Panc1 (cell line): ENCODE results near the gene HNRNPA3. TPM values are rescaled to one million over a fixed set of nuclear protein-coding genes. Genes with fewer than 3 reads are reported as not detected.
A peak's percentile ranks its signal among the peaks of the same experiment; 100 is the strongest.

Experiments used
- ATAC-seq: fragments of 200-7000 bp; cut with Tn5 transposase; 2 replicates; pipeline ENCODE4 v1.9.1; 2020; ENCODE audit warnings: mild to moderate bottlenecking, moderate library complexity
- BruUV-seq: library from RNA; stranded (reverse); fragments of 400-500 nt; replicated peaks from 2 replicates; lab custom pipeline; 2021; lab: Mats Ljungman, UMichigan
- CTCF ChIA-PET: fragments of 300-600 bp; sonication (Branson Sonifier 250); formaldehyde crosslinking; loops from one replicate; lab custom pipeline; 2022; ENCODE audit warnings: antibody characterized with exemption; lab: Charles Lee
- POLR2A ChIA-PET: fragments of 300-600 bp; sonication (Branson Sonifier 250); formaldehyde crosslinking; loops from one replicate; lab custom pipeline; 2022; ENCODE audit warnings: antibody characterized with exemption; lab: Charles Lee
- DNase-seq: peaks from one replicate; pipeline ENCODE4 v3.0.0-alpha.2; 2010; ENCODE audit warnings: low read depth, low spot score
- H3K27ac ChIP-seq: 2 replicates; pipeline ENCODE4 v1.5.1; 2011; ENCODE audit warnings: mild to moderate bottlenecking, low read length, inconsistent platforms
- H3K27me3 ChIP-seq: fragments of 200-500 bp; sonication (Bioruptor generic); 2 replicates; pipeline ENCODE4 v1.6.0; 2014; ENCODE audit warnings: low read length, inconsistent platforms; ENCODE audit not compliant: control insufficient read depth, insufficient read depth
- H3K36me3 ChIP-seq: fragments of 200-500 bp; sonication (Bioruptor generic); 2 replicates; pipeline ENCODE4 v1.5.1; 2014; ENCODE audit warnings: inconsistent platforms, mild to moderate bottlenecking, low read length, moderate library complexity; ENCODE audit not compliant: control insufficient read depth, insufficient read depth
- H3K4me1 ChIP-seq: 2 replicates; pipeline ENCODE4 v1.5.1; 2011; ENCODE audit warnings: inconsistent platforms, mild to moderate bottlenecking, low read length, moderate library complexity; ENCODE audit not compliant: control insufficient read depth, insufficient read depth
- H3K4me3 ChIP-seq, 2 experiments: 2 replicates each; pipeline ENCODE4 v1.5.1; 2011 to 2012; ENCODE audit warnings: low read depth in 2 of 2, low read length in 2 of 2, mild to moderate bottlenecking in 2 of 2, inconsistent platforms in 1 of 2, moderate library complexity in 1 of 2
- H3K9me3 ChIP-seq: fragments of 200-500 bp; sonication (Bioruptor generic); 2 replicates; pipeline ENCODE4 v1.5.1; 2014; ENCODE audit warnings: low read depth, mild to moderate bottlenecking, inconsistent platforms, low read length, moderate library complexity; ENCODE audit not compliant: control insufficient read depth, insufficient read depth
- CTCF ChIP-seq: fragments of 450-650 bp; IDR thresholded peaks from 2 replicates; pipeline ENCODE4 v1.5.1; 2017; ENCODE audit warnings: mild to moderate bottlenecking
- POLR2AphosphoS5 ChIP-seq: IDR thresholded peaks from 2 replicates; pipeline ENCODE4 v1.6.1; 2012; ENCODE audit warnings: mild to moderate bottlenecking, low read depth, low read length, moderate library complexity
- REST ChIP-seq, 2 experiments: IDR thresholded peaks; 2 replicates each; pipeline ENCODE4 v1.6.1; 2011 to 2012; ENCODE audit warnings: low read depth in 2 of 2, control low read depth in 1 of 2, low read length in 1 of 2, mild to moderate bottlenecking in 1 of 2, moderate library complexity in 1 of 2; ENCODE audit not compliant: insufficient read depth in 1 of 2
- SIN3A ChIP-seq: IDR thresholded peaks from 2 replicates; pipeline ENCODE4 v1.6.1; 2012; ENCODE audit warnings: low read depth, mild to moderate bottlenecking, low read length, moderate library complexity, borderline replicate concordance; ENCODE audit not compliant: insufficient read depth
- TCF7L2 ChIP-seq: IDR thresholded peaks from 2 replicates; pipeline ENCODE4 v1.6.1; 2011; ENCODE audit warnings: mild to moderate bottlenecking, low read depth, low read length, inconsistent platforms
- in situ Hi-C: cut with HindIII; loops from 2 replicates; pipeline ENCODE4 v1.10.0; 2016; ENCODE audit warnings: low sequenced_read_pairs, low pct_unique_long_range_greater_than_20kb
- intact Hi-C: fragments of 100-400 bp; cut with micrococcal nuclease; formaldehyde crosslinking; loops from one replicate; pipeline ENCODE4 v1.10.0; 2022; ENCODE audit not compliant: unreplicated experiment
- total RNA-seq: library from RNA; stranded (reverse); gene quantifications from one replicate; pipeline ENCODE4 v1.2.1, GENCODE V29; 2021; ENCODE audit not compliant: unreplicated experiment

Gene HNRNPA3
- total RNA-seq, 1 experiment from 2014 or later, result 228 TPM

GRCh38 chr2:177252808-177253531, 40.4 kb downstream of the HNRNPA3 start:
- peaks cover 94% of the 10 kb centered on the region for H3K4me1 ChIP-seq
- POLR2A ChIA-PET, result no interaction called here
- no TSS peak for BruUV-seq
- no peaks in the 10 kb centered on the region for H3K27me3 ChIP-seq
- no peak for TF ChIP-seq POLR2AphosphoS5
- no peak for TF ChIP-seq CTCF
- TF ChIP-seq SIN3A, result no peak
- H3K36me3 ChIP-seq, result no peaks in the 10 kb centered on the region; the same call in 1 of the 2 replicates
- intact Hi-C loops (no loop called here), in situ Hi-C loops (no loop called here)
- peak overlapping the region; percentile 80 for H3K27ac ChIP-seq
- no peak for DNase-seq
- H3K9me3 ChIP-seq, result no peaks in the 10 kb centered on the region
- H3K4me3 ChIP-seq, result no peak overlapping the region
- ATAC-seq, result 0 out of 2 replicates have a peak, but pooled peaks have one; percentile 19
- CTCF ChIA-PET, result interaction anchor here (1.0 kb wide), 1 partner anchor 26 kb away, joined by 4 read pairs; no protein-coding TSS in a partner anchor

- DNase-seq (no peak), ATAC-seq (no peak)
- peaks cover 87% of the 10 kb centered on the region for H3K4me1 ChIP-seq
- in situ Hi-C loops, result no loop called here
- intact Hi-C loops, result no loop called here
- no TSS peak for BruUV-seq
- no peak for TF ChIP-seq CTCF
- no peak for TF ChIP-seq SIN3A
- TF ChIP-seq REST (IDR thresholded peaks at IDR 0.05; ENCODE audit: insufficient read depth in 1 of 2, low read depth in 2 of 2, low read length in 1 of 2), result no peak
- no peak for TF ChIP-seq TCF7L2
- no peak for TF ChIP-seq POLR2AphosphoS5
- H3K36me3 ChIP-seq, result no peaks in the 10 kb centered on the region; the same call in 1 of the 2 replicates
- no peak overlapping the region for H3K4me3 ChIP-seq
- H3K27me3 ChIP-seq, result no peaks in the 10 kb centered on the region
- ChIA-PET POLR2A (no interaction called here), CTCF (no interaction called here)
- H3K9me3 ChIP-seq, result peaks cover 2% of the 10 kb centered on the region; the same call in 1 of the 2 replicates
- H3K27ac ChIP-seq, result peak overlapping the region; percentile 80
Observed at GRCh38 chr2:177253704-177254103, 41.1 kb downstream of the HNRNPA3 start.
